H1 (cell line): Measurements from ENCODE around the gene CYP4F3. TPM values are rescaled to one million over a fixed set of nuclear protein-coding genes. Genes with fewer than 3 reads are reported as not detected.

Source experiments
- EGR1 ChIP-seq: IDR thresholded peaks from 2 replicates; pipeline ENCODE4 v1.6.1; 2011; ENCODE audit warnings: low read depth, low read length, borderline replicate concordance
- FOSL1 ChIP-seq: IDR thresholded peaks from 2 replicates; pipeline ENCODE4 v1.6.1; 2011; ENCODE audit warnings: mild to moderate bottlenecking, low read depth, low read length, moderate library complexity; ENCODE audit not compliant: insufficient read depth
- KDM1A ChIP-seq: fragments of 200-600, 300-600 bp; sonication (generic); IDR thresholded peaks from 2 replicates; pipeline ENCODE4 v1.7.1; 2016; ENCODE audit warnings: mild to moderate bottlenecking, low read length, borderline replicate concordance
- POLR2A ChIP-seq, 2 experiments: IDR thresholded peaks; 1 replicate in 1 of 2; 2 replicates in 1 of 2; pipeline ENCODE4 v1.6.1; 2011; ENCODE audit warnings: low read depth in 2 of 2, low read length in 2 of 2, mild to moderate bottlenecking in 2 of 2; ENCODE audit errors: control extremely low read depth in 1 of 2
- POLR2AphosphoS5 ChIP-seq: IDR thresholded peaks from 2 replicates; pipeline ENCODE4 v1.6.1; 2011; ENCODE audit warnings: low read depth, low read length
- SAP30 ChIP-seq: fragments of 300-600 bp; sonication (generic); IDR thresholded peaks from 2 replicates; pipeline ENCODE4 v1.7.1; 2012; ENCODE audit warnings: low read length, moderate library complexity, mild to moderate bottlenecking, inconsistent platforms; ENCODE audit not compliant: insufficient read depth, insufficient replicate concordance
- SRF ChIP-seq: IDR thresholded peaks from 2 replicates; pipeline ENCODE4 v1.6.1; 2011; ENCODE audit warnings: mild to moderate bottlenecking, low read depth, low read length, moderate library complexity
- polyA plus RNA-seq, 7 experiments: library from polyadenylated mRNA; depleted of rRNA in 3 of 7; stranded (reverse) in 5 of 7; unstranded in 2 of 7; fragments of >200 nt in 5 of 7; fragments of 200-250 nt in 2 of 7; gene quantifications; 1 replicate in 5 of 7; 2 replicates in 1 of 7; 4 replicates in 1 of 7; pipeline versions ENCODE4 v1.2.1 to v1.2.3, GENCODE V29; 2011 to 2013; ENCODE audit warnings: missing spikeins in 2 of 7, mixed read lengths in 2 of 7
- total RNA-seq: library from RNA; stranded (reverse); fragmentation: NEBNext Ultra II Directional; extraction: Animal tissue kit (Norgen Biotek cat#: 25700); gene quantifications from 2 replicates; pipeline ENCODE4 v1.2.1, GENCODE V29; 2021
- TF ChIP-seq, protein P1 (sequence below): IDR thresholded peaks from 2 replicates; pipeline ENCODE4 v1.6.1; 2012; ENCODE audit warnings: inconsistent platforms
- TF ChIP-seq, protein P2 (sequence below): IDR thresholded peaks from 2 replicates; pipeline ENCODE4 v1.6.1; 2011; ENCODE audit warnings: low read length, improper control_type of control experiment
- TF ChIP-seq, protein P3 (sequence below): IDR thresholded peaks from 2 replicates; pipeline ENCODE4 v1.6.1; 2011; ENCODE audit warnings: low read depth, mild to moderate bottlenecking, low read length; ENCODE audit not compliant: insufficient read depth
- TF ChIP-seq, protein P4 (sequence below): IDR thresholded peaks from 2 replicates; pipeline ENCODE4 v1.6.1; 2012; ENCODE audit warnings: low read length, inconsistent platforms

The CYP4F3 gene
- total and polyA plus RNA-seq, 2 of the 8 experiments (the other 6 are each of a cell fraction or from before 2014, with no cell fraction given), result not detected

DNA sequence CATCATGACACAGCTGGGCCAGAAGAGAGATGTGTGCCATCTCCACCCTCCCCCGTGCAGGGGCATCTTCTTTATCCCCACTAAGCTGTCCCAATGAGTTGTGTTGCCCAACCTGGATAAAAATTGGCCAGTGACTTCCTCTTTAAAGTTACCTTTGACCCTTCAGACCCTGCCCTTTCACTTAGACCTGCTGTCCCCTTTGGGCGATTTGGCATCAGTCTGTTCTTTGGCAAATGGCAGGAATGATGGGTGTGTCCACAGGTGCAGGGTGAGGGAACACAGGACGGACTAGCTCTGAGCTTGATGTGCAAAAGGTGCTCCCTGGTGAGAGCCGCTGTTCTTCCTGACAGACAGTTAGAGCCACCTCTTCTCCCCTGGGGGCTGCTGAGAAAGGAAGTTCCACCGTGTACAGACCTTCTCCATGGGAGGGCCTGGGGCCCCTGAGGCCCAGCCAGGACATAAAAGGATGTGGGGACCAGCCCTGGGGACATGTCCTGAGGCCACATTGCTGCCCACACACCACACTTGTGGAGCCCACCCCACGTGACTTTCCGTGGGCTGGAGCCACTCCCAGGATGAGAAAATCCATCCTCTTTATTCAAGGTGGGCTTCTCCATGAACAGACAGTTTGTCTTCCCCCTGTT is 23.9 kb upstream of the CYP4F3 start (continued):
- TF ChIP-seq, protein P1, sequence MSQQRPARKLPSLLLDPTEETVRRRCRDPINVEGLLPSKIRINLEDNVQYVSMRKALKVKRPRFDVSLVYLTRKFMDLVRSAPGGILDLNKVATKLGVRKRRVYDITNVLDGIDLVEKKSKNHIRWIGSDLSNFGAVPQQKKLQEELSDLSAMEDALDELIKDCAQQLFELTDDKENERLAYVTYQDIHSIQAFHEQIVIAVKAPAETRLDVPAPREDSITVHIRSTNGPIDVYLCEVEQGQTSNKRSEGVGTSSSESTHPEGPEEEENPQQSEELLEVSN, result no peak
- TF ChIP-seq SAP30, result no peak
- no peak for TF ChIP-seq FOSL1
- TF ChIP-seq, protein P2, sequence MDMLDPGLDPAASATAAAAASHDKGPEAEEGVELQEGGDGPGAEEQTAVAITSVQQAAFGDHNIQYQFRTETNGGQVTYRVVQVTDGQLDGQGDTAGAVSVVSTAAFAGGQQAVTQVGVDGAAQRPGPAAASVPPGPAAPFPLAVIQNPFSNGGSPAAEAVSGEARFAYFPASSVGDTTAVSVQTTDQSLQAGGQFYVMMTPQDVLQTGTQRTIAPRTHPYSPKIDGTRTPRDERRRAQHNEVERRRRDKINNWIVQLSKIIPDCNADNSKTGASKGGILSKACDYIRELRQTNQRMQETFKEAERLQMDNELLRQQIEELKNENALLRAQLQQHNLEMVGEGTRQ, result no peak
- TF ChIP-seq EGR1, result no peak
- no peak for TF ChIP-seq POLR2AphosphoS5
- TF ChIP-seq KDM1A, result no peak
- no peak for TF ChIP-seq POLR2A (IDR thresholded peaks at IDR 0.05; ENCODE audit: control extremely low read depth in 1 of 2, low read depth in 2 of 2, low read length in 2 of 2)
- TF ChIP-seq, protein P3, sequence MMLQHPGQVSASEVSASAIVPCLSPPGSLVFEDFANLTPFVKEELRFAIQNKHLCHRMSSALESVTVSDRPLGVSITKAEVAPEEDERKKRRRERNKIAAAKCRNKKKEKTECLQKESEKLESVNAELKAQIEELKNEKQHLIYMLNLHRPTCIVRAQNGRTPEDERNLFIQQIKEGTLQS, result no peak
- TF ChIP-seq, protein P4, sequence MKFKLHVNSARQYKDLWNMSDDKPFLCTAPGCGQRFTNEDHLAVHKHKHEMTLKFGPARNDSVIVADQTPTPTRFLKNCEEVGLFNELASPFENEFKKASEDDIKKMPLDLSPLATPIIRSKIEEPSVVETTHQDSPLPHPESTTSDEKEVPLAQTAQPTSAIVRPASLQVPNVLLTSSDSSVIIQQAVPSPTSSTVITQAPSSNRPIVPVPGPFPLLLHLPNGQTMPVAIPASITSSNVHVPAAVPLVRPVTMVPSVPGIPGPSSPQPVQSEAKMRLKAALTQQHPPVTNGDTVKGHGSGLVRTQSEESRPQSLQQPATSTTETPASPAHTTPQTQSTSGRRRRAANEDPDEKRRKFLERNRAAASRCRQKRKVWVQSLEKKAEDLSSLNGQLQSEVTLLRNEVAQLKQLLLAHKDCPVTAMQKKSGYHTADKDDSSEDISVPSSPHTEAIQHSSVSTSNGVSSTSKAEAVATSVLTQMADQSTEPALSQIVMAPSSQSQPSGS, result no peak
- no peak for TF ChIP-seq SRF
